A204.1 (cell line): ENCODE data around the gene PTPRD.
A peak's percentile ranks its signal among the peaks of the same experiment; 100 is the strongest.

Experiments used
- FAIRE-seq: peaks from 2 replicates; lab custom pipeline; 2012; peaks lifted over from hg19 to GRCh38; lab: Jason Lieb, UNC

The PTPRD gene

GRCh38 chr9:8628791-8629190 is 1984.0 kb downstream of the PTPRD start:
- FAIRE-seq, result no peak

- FAIRE-seq, result no peak
Measured at GRCh38 chr9:8627976-8628679, 1984.7 kb downstream of the PTPRD start.

GRCh38 chr9:8622871-8623270 is 1989.9 kb downstream of the PTPRD start:
- FAIRE-seq, result no peak

- no peak for FAIRE-seq
Measured at GRCh38 chr9:8622222-8622802, 1990.5 kb downstream of the PTPRD start.

- no peak for FAIRE-seq
Measured at GRCh38 chr9:8621416-8621815, 1991.4 kb downstream of the PTPRD start.

- no peak for FAIRE-seq
Measured at GRCh38 chr9:8616414-8616813, 1996.4 kb downstream of the PTPRD start.

- FAIRE-seq, result no peak
Measured at GRCh38 chr9:8614926-8615440, 1997.8 kb downstream of the PTPRD start.

- FAIRE-seq, result no peak
Measured at GRCh38 chr9:8613346-8613825, 1999.4 kb downstream of the PTPRD start.

- FAIRE-seq, result no peak
Measured at GRCh38 chr9:8611153-8611552, 2001.6 kb downstream of the PTPRD start.

- FAIRE-seq, result no peak
Measured at GRCh38 chr9:8610256-8610655, 2002.5 kb downstream of the PTPRD start.

GRCh38 chr9:8605096-8605495 is 2007.7 kb downstream of the PTPRD start:
- FAIRE-seq, result no peak

GRCh38 chr9:8604201-8604600 is 2008.6 kb downstream of the PTPRD start:
- no peak for FAIRE-seq

GRCh38 chr9:8600914-8601680 is 2011.7 kb downstream of the PTPRD start:
- FAIRE-seq, result no peak

GRCh38 chr9:8599937-8600336 is 2012.9 kb downstream of the PTPRD start:
- FAIRE-seq, result no peak

GRCh38 chr9:8589476-8589875 is 2023.3 kb downstream of the PTPRD start:
- no peak for FAIRE-seq

- no peak for FAIRE-seq
Measured at GRCh38 chr9:8585036-8585435, 2027.8 kb downstream of the PTPRD start.

GRCh38 chr9:8579661-8580060 is 2033.1 kb downstream of the PTPRD start:
- FAIRE-seq, result no peak

- FAIRE-seq, result no peak
Measured at GRCh38 chr9:8576741-8577140, 2036.1 kb downstream of the PTPRD start.

GRCh38 chr9:8574846-8575245 is 2038.0 kb downstream of the PTPRD start:
- no peak for FAIRE-seq

- no peak for FAIRE-seq
Measured at GRCh38 chr9:8572209-8572608, 2040.6 kb downstream of the PTPRD start.

- no peak for FAIRE-seq
Measured at GRCh38 chr9:8571643-8572042, 2041.2 kb downstream of the PTPRD start.

GRCh38 chr9:8570776-8571175 is 2042.0 kb downstream of the PTPRD start:
- FAIRE-seq, result no peak

GRCh38 chr9:8569823-8570222 is 2043.0 kb downstream of the PTPRD start:
- peak; percentile 21 for FAIRE-seq
